ENCODE results near the gene OSBPL1A. TPM values are rescaled to one million over a fixed set of nuclear protein-coding genes. Genes with fewer than 3 reads are reported as not detected.

The OSBPL1A gene
- total RNA-seq, 6 experiments from 2014 or later, result 6.2 to 16.3 (median 13.7) TPM

DNA sequence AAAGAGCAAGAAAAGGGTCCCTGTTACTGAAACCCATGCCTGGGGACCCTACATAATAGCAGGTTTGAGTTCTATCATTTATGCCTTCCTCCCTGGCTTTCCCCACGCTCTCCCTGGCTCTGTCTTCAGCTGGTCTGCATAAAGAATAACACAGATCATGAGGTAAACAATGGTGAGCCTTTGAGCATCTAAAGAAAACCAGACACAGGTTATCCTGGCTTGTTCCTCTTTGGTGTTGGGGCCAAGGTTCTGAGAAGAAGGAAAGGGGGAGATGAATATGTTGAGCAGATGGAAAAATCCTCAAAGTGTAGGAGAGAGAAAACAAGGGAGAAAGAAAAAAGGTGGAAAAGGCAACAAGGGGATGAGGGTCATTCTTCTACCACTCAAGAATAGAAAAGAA, 131.5 kb downstream of the OSBPL1A start:
- Mint-ChIP-seq H3K27ac (no peak overlapping the region), H3K36me3 (ENCODE audit: low read depth) (no peaks in the 10 kb centered on the region), H3K4me3 (no peak overlapping the region), H3K9me3 (no peaks in the 10 kb centered on the region; the same call in 1 of the 2 replicates), H3K4me1 (ENCODE audit: low read depth) (peaks cover 32% of the 10 kb centered on the region), H3K27me3 (ENCODE audit: insufficient read depth) (peaks cover 3% of the 10 kb centered on the region; the same call in 1 of the 2 replicates)
- no peak for DNase-seq
- TF ChIP-seq, protein P1, sequence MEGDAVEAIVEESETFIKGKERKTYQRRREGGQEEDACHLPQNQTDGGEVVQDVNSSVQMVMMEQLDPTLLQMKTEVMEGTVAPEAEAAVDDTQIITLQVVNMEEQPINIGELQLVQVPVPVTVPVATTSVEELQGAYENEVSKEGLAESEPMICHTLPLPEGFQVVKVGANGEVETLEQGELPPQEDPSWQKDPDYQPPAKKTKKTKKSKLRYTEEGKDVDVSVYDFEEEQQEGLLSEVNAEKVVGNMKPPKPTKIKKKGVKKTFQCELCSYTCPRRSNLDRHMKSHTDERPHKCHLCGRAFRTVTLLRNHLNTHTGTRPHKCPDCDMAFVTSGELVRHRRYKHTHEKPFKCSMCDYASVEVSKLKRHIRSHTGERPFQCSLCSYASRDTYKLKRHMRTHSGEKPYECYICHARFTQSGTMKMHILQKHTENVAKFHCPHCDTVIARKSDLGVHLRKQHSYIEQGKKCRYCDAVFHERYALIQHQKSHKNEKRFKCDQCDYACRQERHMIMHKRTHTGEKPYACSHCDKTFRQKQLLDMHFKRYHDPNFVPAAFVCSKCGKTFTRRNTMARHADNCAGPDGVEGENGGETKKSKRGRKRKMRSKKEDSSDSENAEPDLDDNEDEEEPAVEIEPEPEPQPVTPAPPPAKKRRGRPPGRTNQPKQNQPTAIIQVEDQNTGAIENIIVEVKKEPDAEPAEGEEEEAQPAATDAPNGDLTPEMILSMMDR (IDR thresholded peaks at IDR 0.05), result no peak

DNA sequence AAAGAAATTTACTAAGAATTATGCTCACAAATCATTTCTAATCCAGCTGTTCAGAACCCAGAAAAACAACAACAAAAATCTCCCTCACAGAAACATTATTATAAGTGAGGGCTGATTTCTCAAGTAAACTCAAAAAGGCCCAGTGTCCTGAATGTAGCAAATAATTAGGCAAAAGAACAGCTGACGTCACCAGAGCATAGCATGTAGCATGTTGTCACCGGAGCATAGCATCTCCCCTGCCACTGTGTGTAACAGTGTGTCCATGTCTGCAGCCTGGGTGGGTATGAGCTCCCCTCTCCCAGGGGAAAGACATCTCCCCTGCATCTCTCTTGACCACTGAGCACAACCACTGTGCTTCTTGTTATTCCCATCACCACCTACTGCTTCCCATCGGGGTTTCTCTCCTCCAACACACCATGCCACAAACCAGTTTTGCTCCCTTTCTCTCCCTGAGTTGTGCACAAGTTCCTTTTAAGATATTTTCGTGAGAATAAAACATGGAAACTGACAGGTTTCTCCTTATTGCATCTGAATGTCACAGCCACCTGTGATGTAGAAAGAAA, 132.0 kb downstream of the OSBPL1A start:
- DNase-seq, result no peak
- no peak overlapping the region for H3K4me3 Mint-ChIP-seq
- TF ChIP-seq, protein P1 (IDR thresholded peaks at IDR 0.05), result no peak
- H3K36me3 Mint-ChIP-seq (ENCODE audit: low read depth), result no peaks in the 10 kb centered on the region
- no peaks in the 10 kb centered on the region; the same call in 1 of the 2 replicates for H3K9me3 Mint-ChIP-seq
- peaks cover 1% of the 10 kb centered on the region; the same call in 1 of the 2 replicates for H3K27me3 Mint-ChIP-seq (ENCODE audit: insufficient read depth)
- H3K4me1 Mint-ChIP-seq (ENCODE audit: low read depth), result peaks cover 26% of the 10 kb centered on the region
- H3K27ac Mint-ChIP-seq, result no peak overlapping the region

DNA sequence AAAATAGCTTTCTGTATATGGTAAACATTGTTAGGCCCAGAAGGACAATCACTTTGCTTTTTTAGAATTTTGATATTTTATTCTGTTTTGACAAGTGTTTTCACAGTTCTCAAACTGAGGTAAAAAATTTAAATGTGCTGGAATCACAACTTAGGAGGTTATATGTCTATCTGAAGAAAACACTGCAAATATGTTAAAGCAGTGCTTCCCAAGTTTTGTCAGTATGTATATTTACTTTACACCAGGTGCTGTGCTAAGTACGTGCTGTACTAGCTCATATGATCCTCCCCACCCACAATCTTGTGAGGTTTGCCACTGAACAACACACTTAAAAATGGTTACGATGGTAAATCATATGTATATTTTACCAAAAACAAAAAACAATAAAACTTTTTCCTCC, 134.6 kb downstream of the OSBPL1A start:
- Mint-ChIP-seq H3K36me3 (ENCODE audit: low read depth) (no peaks in the 10 kb centered on the region), H3K4me1 (ENCODE audit: low read depth) (peaks cover 11% of the 10 kb centered on the region), H3K27ac (no peak overlapping the region), H3K9me3 (no peaks in the 10 kb centered on the region; the same call in 1 of the 2 replicates), H3K4me3 (no peak overlapping the region), H3K27me3 (ENCODE audit: insufficient read depth) (no peaks in the 10 kb centered on the region)
- DNase-seq, result no peak
- TF ChIP-seq, protein P1 (IDR thresholded peaks at IDR 0.05), result no peak

DNA sequence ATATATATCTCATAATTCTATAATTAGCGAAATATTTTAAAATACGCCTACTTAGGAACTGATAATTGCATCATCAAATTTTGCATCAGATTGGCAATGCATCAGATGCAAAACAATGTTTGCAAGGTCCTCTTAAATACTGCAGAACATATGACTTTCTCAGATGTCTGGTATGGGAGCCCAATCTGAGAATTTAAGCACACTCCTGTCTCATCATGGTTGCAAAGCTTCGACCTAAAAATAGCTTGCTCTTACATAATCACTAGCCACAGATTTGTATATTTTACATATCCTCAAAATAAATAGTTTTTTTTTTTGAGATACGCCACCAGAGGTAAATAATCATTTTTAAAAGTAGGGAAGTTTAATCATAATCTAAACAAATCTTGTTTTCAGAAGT, 135.5 kb downstream of the OSBPL1A start:
- peaks cover 1% of the 10 kb centered on the region; the same call in 1 of the 2 replicates for H3K27me3 Mint-ChIP-seq (ENCODE audit: insufficient read depth)
- no peaks in the 10 kb centered on the region; the same call in 1 of the 2 replicates for H3K9me3 Mint-ChIP-seq
- no peak for DNase-seq
- H3K27ac Mint-ChIP-seq, result no peak overlapping the region
- TF ChIP-seq, protein P1 (IDR thresholded peaks at IDR 0.05), result no peak
- no peaks in the 10 kb centered on the region for H3K36me3 Mint-ChIP-seq (ENCODE audit: low read depth)
- H3K4me3 Mint-ChIP-seq, result no peak overlapping the region
- H3K4me1 Mint-ChIP-seq (ENCODE audit: low read depth), result peaks cover 11% of the 10 kb centered on the region

DNA sequence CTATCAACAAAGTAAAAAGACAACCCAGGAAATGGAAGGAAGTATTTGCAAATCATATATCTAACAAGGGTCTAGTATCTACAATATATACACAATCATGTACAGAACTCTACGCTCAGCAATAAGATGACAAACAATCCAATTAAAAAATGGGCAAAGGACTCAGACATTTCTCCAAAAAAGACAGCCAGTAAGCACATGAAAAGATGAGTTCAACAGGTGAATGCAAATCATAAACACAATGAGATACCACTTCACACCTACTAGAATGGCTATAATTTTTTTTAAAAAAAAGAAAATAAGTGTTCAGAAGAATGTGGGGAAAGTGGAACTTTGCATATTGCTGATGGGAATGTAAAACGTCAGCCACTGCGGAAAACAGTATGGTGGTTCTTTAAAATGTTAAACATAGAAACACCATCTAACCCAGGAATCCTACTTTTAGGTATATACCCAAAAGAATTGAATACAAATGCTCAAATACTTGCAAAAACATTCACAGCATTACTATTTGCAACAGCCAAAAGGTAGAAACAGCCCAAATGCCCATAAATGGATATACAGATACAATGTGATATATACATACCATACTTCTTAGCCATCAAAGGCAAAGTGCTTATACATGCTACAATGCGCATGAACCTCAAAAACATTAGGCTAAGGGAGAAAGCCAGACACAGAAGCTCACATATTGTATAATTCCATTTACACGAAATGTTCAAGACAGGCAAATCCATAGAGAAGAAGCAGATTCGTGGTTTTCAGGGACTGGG, 137.6 kb downstream of the OSBPL1A start:
- peaks cover 11% of the 10 kb centered on the region for H3K4me1 Mint-ChIP-seq (ENCODE audit: low read depth)
- no peak for DNase-seq
- no peak overlapping the region for H3K27ac Mint-ChIP-seq
- H3K36me3 Mint-ChIP-seq (ENCODE audit: low read depth), result peaks cover 7% of the 10 kb centered on the region; the same call in 1 of the 2 replicates
- no peak overlapping the region for H3K4me3 Mint-ChIP-seq
- TF ChIP-seq, protein P1 (IDR thresholded peaks at IDR 0.05), result no peak
- H3K9me3 Mint-ChIP-seq, result no peaks in the 10 kb centered on the region
- H3K27me3 Mint-ChIP-seq (ENCODE audit: insufficient read depth), result peaks cover 1% of the 10 kb centered on the region; the same call in 1 of the 2 replicates

Measured in HFFc6 (cell line).